Measurements from ENCODE around the gene RSU1. TPM values are rescaled to one million over a fixed set of nuclear protein-coding genes. Genes with fewer than 3 reads are reported as not detected.

RSU1 gene
- total RNA-seq, 1 donor from 2014 or later: 25.0 TPM

- FAIRE-seq (no peak), DNase-seq (ENCODE audit: low read depth) (no peak)
- H3K27me3 ChIP-seq (ENCODE audit: control insufficient read depth, insufficient read depth, low read length): no peaks in the 10 kb centered on the region
- H3K36me3 ChIP-seq (ENCODE audit: control insufficient read depth, insufficient read depth, low read length): peaks cover 6% of the 10 kb centered on the region
- TF ChIP-seq CTCF (IDR thresholded peaks at IDR 0.05; ENCODE audit: insufficient read depth, low read length, severe bottlenecking): no peak
- no peak overlapping the region for H3K4me3 ChIP-seq (ENCODE audit: low read depth, low read length)
These were observed 68.5 kb downstream of the RSU1 start for GRCh38 chr10:16748749-16749148.

- FAIRE-seq (no peak), DNase-seq (ENCODE audit: low read depth) (no peak)
- no peaks in the 10 kb centered on the region for H3K27me3 ChIP-seq (ENCODE audit: control insufficient read depth, insufficient read depth, low read length)
- H3K4me3 ChIP-seq (ENCODE audit: low read depth, low read length): no peak overlapping the region
- H3K36me3 ChIP-seq (ENCODE audit: control insufficient read depth, insufficient read depth, low read length): peaks cover 6% of the 10 kb centered on the region
- TF ChIP-seq CTCF (IDR thresholded peaks at IDR 0.05; ENCODE audit: insufficient read depth, low read length, severe bottlenecking): no peak
These were observed 70.4 kb downstream of the RSU1 start for GRCh38 chr10:16746856-16747255.

DNA sequence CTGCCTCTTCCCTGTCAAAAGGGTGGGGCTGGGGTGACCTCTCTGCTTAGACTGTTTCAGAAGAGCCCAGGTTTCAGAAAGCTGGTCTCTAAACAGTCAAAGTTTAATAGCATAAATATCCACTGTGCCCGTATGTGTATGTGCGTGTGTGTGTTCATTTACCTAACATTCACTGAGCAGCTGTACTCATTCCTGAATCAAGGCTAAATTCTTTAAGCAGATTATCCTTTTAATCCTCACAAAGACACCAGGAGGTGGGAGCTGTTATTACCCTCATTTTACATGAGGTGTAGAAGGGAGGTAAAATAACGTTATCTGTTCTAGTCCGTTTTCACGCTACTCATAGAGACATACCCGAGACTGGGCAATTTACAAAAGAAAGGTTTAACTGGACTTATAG lies 72.2 kb downstream of the RSU1 start:
- FAIRE-seq: no peak
- no peak for TF ChIP-seq CTCF (IDR thresholded peaks at IDR 0.05; ENCODE audit: insufficient read depth, low read length, severe bottlenecking)
- H3K36me3 ChIP-seq (ENCODE audit: control insufficient read depth, insufficient read depth, low read length): no peaks in the 10 kb centered on the region
- H3K27me3 ChIP-seq (ENCODE audit: control insufficient read depth, insufficient read depth, low read length): no peaks in the 10 kb centered on the region
- DNase-seq (ENCODE audit: low read depth): no peak
- no peak overlapping the region for H3K4me3 ChIP-seq (ENCODE audit: low read depth, low read length)

DNA sequence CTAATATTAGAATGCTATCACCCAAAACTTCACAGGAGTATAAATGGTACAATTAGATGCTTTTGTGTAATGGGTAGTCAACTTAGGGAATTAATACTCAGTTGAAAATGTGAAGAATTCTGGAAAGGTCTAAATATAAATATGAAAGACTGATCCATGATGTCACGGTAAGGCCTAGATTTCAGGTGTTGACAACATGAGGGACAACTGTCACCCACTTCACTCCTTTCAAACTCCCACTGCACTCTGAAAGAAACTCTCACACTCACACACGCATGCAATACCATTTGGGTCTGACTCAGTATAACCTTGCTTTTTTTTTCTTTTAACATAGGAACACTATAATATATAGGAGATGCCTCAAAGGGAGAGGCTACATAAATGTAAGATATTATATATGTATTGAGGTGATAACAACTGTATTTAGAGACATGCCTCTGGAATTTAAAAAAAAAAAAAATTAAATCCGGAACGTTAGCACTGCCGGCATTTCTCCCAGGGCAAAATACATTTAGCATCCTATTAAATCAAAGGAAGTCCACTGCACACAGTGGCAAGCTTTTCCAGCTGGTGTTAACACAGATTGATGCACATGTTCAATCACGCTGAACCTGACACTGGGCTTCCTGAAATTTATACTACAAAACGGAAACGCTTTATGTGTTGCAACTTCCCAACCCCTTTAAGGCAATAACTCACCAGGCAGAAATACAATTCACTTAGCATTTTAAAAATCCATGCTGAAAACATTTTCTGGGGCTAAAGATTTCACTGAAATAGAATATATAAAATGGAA lies 74.9 kb downstream of the RSU1 start:
- FAIRE-seq: no peak
- Histone ChIP-seq H3K4me3 (ENCODE audit: low read depth, low read length) (no peak overlapping the region), H3K27me3 (ENCODE audit: control insufficient read depth, insufficient read depth, low read length) (no peaks in the 10 kb centered on the region), H3K36me3 (ENCODE audit: control insufficient read depth, insufficient read depth, low read length) (no peaks in the 10 kb centered on the region)
- TF ChIP-seq CTCF (IDR thresholded peaks at IDR 0.05; ENCODE audit: insufficient read depth, low read length, severe bottlenecking): no peak
- DNase-seq (ENCODE audit: low read depth): no peak

DNA sequence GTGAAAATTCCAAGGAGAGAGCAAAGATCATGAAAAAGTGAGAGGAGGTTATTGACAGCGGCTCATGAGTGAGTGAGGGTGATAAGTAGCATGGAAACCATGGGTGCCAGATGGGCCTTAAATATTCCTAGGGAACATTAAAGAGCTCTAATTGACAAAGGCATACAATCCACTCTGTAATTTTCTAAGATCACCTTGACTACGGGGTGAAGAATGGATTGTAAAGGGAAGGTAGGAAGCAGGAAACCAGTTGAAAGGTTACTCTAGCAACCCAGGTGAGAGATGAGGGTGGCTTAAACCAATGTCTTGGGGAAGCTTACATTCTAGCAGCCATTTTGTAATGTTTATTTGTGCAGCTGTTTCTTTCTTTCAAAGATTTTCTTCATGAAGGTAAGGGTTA lies 75.7 kb downstream of the RSU1 start:
- Histone ChIP-seq H3K27me3 (ENCODE audit: control insufficient read depth, insufficient read depth, low read length) (no peaks in the 10 kb centered on the region), H3K4me3 (ENCODE audit: low read depth, low read length) (no peak overlapping the region), H3K36me3 (ENCODE audit: control insufficient read depth, insufficient read depth, low read length) (no peaks in the 10 kb centered on the region)
- no peak for FAIRE-seq
- no peak for DNase-seq (ENCODE audit: low read depth)
- no peak for TF ChIP-seq CTCF (IDR thresholded peaks at IDR 0.05; ENCODE audit: insufficient read depth, low read length, severe bottlenecking)

DNA sequence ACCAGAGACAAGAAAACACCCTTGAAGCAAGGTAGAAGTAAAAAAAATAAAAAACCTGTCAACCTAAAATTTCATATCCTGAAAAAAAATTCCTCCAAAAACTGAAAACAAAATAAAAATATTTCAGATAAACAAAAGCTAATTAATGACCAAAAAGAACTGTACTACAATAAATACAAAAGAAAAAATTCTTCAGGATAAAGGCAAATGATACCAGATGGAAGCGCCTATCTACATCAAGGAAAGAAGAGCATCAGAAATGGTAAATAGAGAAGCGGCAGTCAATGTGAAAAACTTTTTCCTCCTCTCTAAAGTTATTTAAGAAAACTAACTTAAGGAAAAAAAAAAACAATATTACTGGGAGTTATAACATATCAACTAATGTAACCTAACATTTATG lies 79.8 kb downstream of the RSU1 start:
- no peak for TF ChIP-seq CTCF (IDR thresholded peaks at IDR 0.05; ENCODE audit: insufficient read depth, low read length, severe bottlenecking)
- DNase-seq (ENCODE audit: low read depth) (no peak), FAIRE-seq (no peak)
- Histone ChIP-seq H3K4me3 (ENCODE audit: low read depth, low read length) (no peak overlapping the region), H3K36me3 (ENCODE audit: control insufficient read depth, insufficient read depth, low read length) (no peaks in the 10 kb centered on the region), H3K27me3 (ENCODE audit: control insufficient read depth, insufficient read depth, low read length) (no peaks in the 10 kb centered on the region)

All from bronchial epithelial cell (primary cell).